Left renal pelvis (tissue), 4 donors: Measurements from ENCODE around the gene RCAN2. TPM values are rescaled to one million over a fixed set of nuclear protein-coding genes. Genes with fewer than 3 reads are reported as not detected.

Experiments used
- DNase-seq, 4 donors: peaks; one replicate each; pipeline ENCODE4 v3.0.0-alpha.2; 2013; ENCODE audit warnings: low read depth in 4 of 4, low spot score in 3 of 4
- polyA plus RNA-seq, 4 donors: library from polyadenylated mRNA; unstranded; fragments of 120-200 nt; gene quantifications; one replicate each; pipeline ENCODE4 v1.2.1, GENCODE V29; 2013; ENCODE audit not compliant: insufficient read length in 4 of 4

Gene RCAN2
- polyA plus RNA-seq, 4 donors, result 7.8 to 30.7 (median 23.8) TPM

- no peak for DNase-seq
These were observed 221.6 kb downstream of the RCAN2 start for GRCh38 chr6:46269447-46270229.

- DNase-seq, result no peak
These were observed 223.7 kb downstream of the RCAN2 start for GRCh38 chr6:46267515-46267914.

GRCh38 chr6:46265373-46265772 lies 225.9 kb downstream of the RCAN2 start:
- DNase-seq, result no peak

GRCh38 chr6:46263707-46264086 lies 227.6 kb downstream of the RCAN2 start:
- no peak for DNase-seq

- DNase-seq, result no peak
These were observed 228.1 kb downstream of the RCAN2 start for GRCh38 chr6:46262928-46263706.

GRCh38 chr6:46258249-46258648 lies 233.0 kb downstream of the RCAN2 start:
- no peak for DNase-seq

- no peak for DNase-seq
These were observed 235.7 kb downstream of the RCAN2 start for GRCh38 chr6:46255528-46255927.

- no peak for DNase-seq
These were observed 236.3 kb downstream of the RCAN2 start for GRCh38 chr6:46254946-46255345.

GRCh38 chr6:46254331-46254730 lies 236.9 kb downstream of the RCAN2 start:
- DNase-seq, result no peak

GRCh38 chr6:46251583-46252339 lies 239.5 kb downstream of the RCAN2 start:
- no peak for DNase-seq

- no peak for DNase-seq
These were observed 243.1 kb downstream of the RCAN2 start for GRCh38 chr6:46248143-46248542.

- DNase-seq, result no peak
These were observed 244.5 kb downstream of the RCAN2 start for GRCh38 chr6:46246727-46247126.

GRCh38 chr6:46246081-46246480 lies 245.2 kb downstream of the RCAN2 start:
- no peak for DNase-seq

GRCh38 chr6:46244670-46245069 lies 246.6 kb downstream of the RCAN2 start:
- no peak for DNase-seq

- DNase-seq, result no peak
These were observed 247.5 kb downstream of the RCAN2 start for GRCh38 chr6:46243754-46244153.

GRCh38 chr6:46242921-46243320 lies 248.3 kb downstream of the RCAN2 start:
- DNase-seq, result no peak

GRCh38 chr6:46240866-46241565 lies 250.2 kb downstream of the RCAN2 start:
- no peak for DNase-seq

GRCh38 chr6:46236752-46237151 lies 254.5 kb downstream of the RCAN2 start:
- no peak for DNase-seq

- DNase-seq, result no peak
These were observed 256.0 kb downstream of the RCAN2 start for GRCh38 chr6:46235242-46235641.

GRCh38 chr6:46234700-46235099 lies 256.5 kb downstream of the RCAN2 start:
- DNase-seq, result no peak

GRCh38 chr6:46234156-46234556 lies 257.1 kb downstream of the RCAN2 start:
- no peak for DNase-seq
